HepG2 (cell line): ENCODE measurements around the gene HMGN4. TPM values are rescaled to one million over a fixed set of nuclear protein-coding genes. Genes with fewer than 3 reads are reported as not detected.

ENCODE experiments used
- ASH2L ChIP-seq: fragments of 300-600, 200-600 bp; sonication (generic); IDR thresholded peaks from 2 replicates; pipeline ENCODE4 v1.7.0; 2017; ENCODE audit warnings: low read depth, mild to moderate bottlenecking, moderate library complexity, mixed read lengths, low read length; ENCODE audit not compliant: insufficient read length
- ATF7-NPFF ChIP-seq: sonication (generic); formaldehyde crosslinking; IDR thresholded peaks from 2 replicates; pipeline ENCODE4 v1.8.1; 2023; ENCODE audit warnings: mild to moderate bottlenecking, low read depth, missing genetic modification reagents, moderate library complexity
- FOXP1 ChIP-seq, 2 experiments: fragments of 450-650 bp in 1 of 2; IDR thresholded peaks; 2 replicates each; pipeline ENCODE4 v1.6.1; 2017 to 2018; ENCODE audit warnings: antibody characterized with exemption in 1 of 2
- HIVEP1 ChIP-seq: sonication (generic); formaldehyde crosslinking; IDR thresholded peaks from 2 replicates; pipeline ENCODE4 v1.4.0; 2020; ENCODE audit warnings: mild to moderate bottlenecking, missing genetic modification reagents
- KAT8 ChIP-seq: IDR thresholded peaks from 2 replicates; pipeline ENCODE4 v1.6.1; 2016; ENCODE audit warnings: missing genetic modification reagents, missing compliant biosample characterization
- LRRFIP1 ChIP-seq: sonication (generic); formaldehyde crosslinking; conservative IDR thresholded peaks from 2 replicates; pipeline ENCODE4 v1.4.0; 2020; ENCODE audit warnings: missing genetic modification reagents
- MTF1 ChIP-seq: sonication (generic); formaldehyde crosslinking; IDR thresholded peaks from 2 replicates; pipeline ENCODE4 v1.5.0; 2020; ENCODE audit warnings: missing genetic modification reagents
- NFIC ChIP-seq: IDR thresholded peaks from 2 replicates; pipeline ENCODE4 v1.6.1; 2012; ENCODE audit warnings: mild to moderate bottlenecking, low read length, inconsistent platforms
- PAF1 ChIP-seq: IDR thresholded peaks from 2 replicates; pipeline ENCODE4 v1.6.1; 2016; ENCODE audit warnings: missing genetic modification reagents, missing compliant biosample characterization
- PLRG1 ChIP-seq: fragments of 450-650 bp; conservative IDR thresholded peaks from 2 replicates; pipeline ENCODE4 v1.6.1; 2016
- POLR2AphosphoS2 ChIP-seq: IDR thresholded peaks from 2 replicates; pipeline ENCODE4 v1.6.1; 2011; ENCODE audit warnings: low read depth, low read length, improper control_type of control experiment
- RARA ChIP-seq: IDR thresholded peaks from 2 replicates; pipeline ENCODE4 v1.6.1; 2016; ENCODE audit warnings: missing genetic modification reagents, missing compliant biosample characterization
- RCOR2 ChIP-seq: IDR thresholded peaks from 2 replicates; pipeline ENCODE4 v1.6.1; 2016; ENCODE audit warnings: missing biosample characterization, missing genetic modification reagents
- RFX1 ChIP-seq: fragments of 450-650 bp; IDR thresholded peaks from 2 replicates; pipeline ENCODE4 v1.6.1; 2017
- SKIL ChIP-seq: sonication (generic); formaldehyde crosslinking; IDR thresholded peaks from 2 replicates; pipeline ENCODE4 v1.8.0; 2022; ENCODE audit warnings: missing genetic modification reagents, mild to moderate bottlenecking, moderate library complexity, borderline replicate concordance
- TGIF2 ChIP-seq: IDR thresholded peaks from 2 replicates; pipeline ENCODE4 v1.6.1; 2016; ENCODE audit warnings: control low read depth, missing compliant biosample characterization
- ZBTB21 ChIP-seq: sonication (generic); formaldehyde crosslinking; IDR thresholded peaks from 2 replicates; pipeline ENCODE4 v1.4.0; 2020; ENCODE audit warnings: missing genetic modification reagents
- ZBTB7B ChIP-seq: sonication (generic); formaldehyde crosslinking; IDR thresholded peaks from 2 replicates; pipeline ENCODE4 v1.4.0; 2020; ENCODE audit warnings: missing genetic modification reagents
- ZC3H13 ChIP-seq: sonication (generic); formaldehyde crosslinking; IDR thresholded peaks from 2 replicates; pipeline ENCODE4 v1.8.1; 2023; ENCODE audit warnings: mild to moderate bottlenecking, missing genetic modification reagents, moderate library complexity
- ZKSCAN8 ChIP-seq: IDR thresholded peaks from 2 replicates; pipeline ENCODE4 v1.6.1; 2016; ENCODE audit warnings: borderline replicate concordance, missing genetic modification reagents, missing compliant biosample characterization
- ZNF138 ChIP-seq: sonication (generic); formaldehyde crosslinking; IDR thresholded peaks from 2 replicates; pipeline ENCODE4 v1.5.0; 2020; ENCODE audit warnings: mild to moderate bottlenecking, low read depth, missing genetic modification reagents
- ZNF263 ChIP-seq: sonication (generic); formaldehyde crosslinking; IDR thresholded peaks from 2 replicates; pipeline ENCODE4 v1.4.0; 2020; ENCODE audit warnings: missing genetic modification reagents
- ZNF557 ChIP-seq: sonication (generic); formaldehyde crosslinking; IDR thresholded peaks from 2 replicates; pipeline ENCODE4 v1.4.0; 2020; ENCODE audit warnings: missing genetic modification reagents
- ZNF703 ChIP-seq: sonication (generic); formaldehyde crosslinking; IDR thresholded peaks from 2 replicates; pipeline ENCODE4 v1.5.1; 2020; ENCODE audit warnings: missing genetic modification reagents, mild to moderate bottlenecking, moderate library complexity, borderline replicate concordance
- ZNF772 ChIP-seq: sonication (generic); formaldehyde crosslinking; IDR thresholded peaks from 2 replicates; pipeline ENCODE4 v1.5.0; 2020; ENCODE audit warnings: mild to moderate bottlenecking, missing genetic modification reagents
- ZNF782 ChIP-seq: sonication (generic); formaldehyde crosslinking; IDR thresholded peaks from 2 replicates; pipeline ENCODE4 v1.4.0; 2020; ENCODE audit warnings: missing genetic modification reagents, mild to moderate bottlenecking, borderline replicate concordance
- polyA plus RNA-seq, 8 experiments: library from polyadenylated mRNA; depleted of rRNA in 3 of 8; stranded (reverse) in 7 of 8; unstranded in 1 of 8; fragments of >200 nt; fragmentation: Illumina TruSeq in 4 of 8; extraction: Trizol in 4 of 8; gene quantifications; 2 replicates each; pipeline versions ENCODE4 v1.2.1 to v1.2.3, GENCODE V29; 2011 to 2016; ENCODE audit warnings: low read depth in 4 of 8, missing spikeins in 1 of 8, mixed read lengths in 1 of 8; ENCODE audit not compliant: insufficient read depth in 1 of 8
- total RNA-seq, 5 experiments: library from RNA; depleted of rRNA; stranded (reverse); fragments of >200 nt; fragmentation: Illumina TruSeq; extraction: Trizol; gene quantifications; 2 replicates each; pipeline ENCODE4 v1.2.3, GENCODE V29; 2016; ENCODE audit warnings: low read depth in 1 of 5
- TF ChIP-seq, protein P1 (sequence below): IDR thresholded peaks from 2 replicates; pipeline ENCODE4 v1.6.1; 2016; ENCODE audit warnings: missing genetic modification reagents, missing compliant biosample characterization

The HMGN4 gene
- total and polyA plus RNA-seq, 2 of the 13 experiments (the other 11 are each of a cell fraction or from before 2014, with no cell fraction given) = 39.9 to 52.1 TPM

- TF ChIP-seq ZNF557 (peak; percentile 89), ZNF782 (CRISPR knock-in tag) (no peak), RFX1 (no peak), HIVEP1 (no peak), ZNF138 (CRISPR knock-in tag) (no peak), KAT8 (0 out of 2 replicates have a peak, but pooled peaks have one; percentile 19), ATF7-NPFF (CRISPR knock-in tag) (no peak; the same call in 1 of the 2 replicates), ZNF772 (no peak), RARA (no peak), ASH2L (no peak), SKIL (CRISPR knock-in tag) (no peak), MTF1 (no peak), ZBTB21 (no peak), PLRG1 (no peak), POLR2AphosphoS2 (no peak), ZNF263 (CRISPR knock-in tag) (no peak), ZC3H13 (no peak), ZBTB7B (CRISPR knock-in tag) (peak; percentile 49; the same call in 1 of the 2 replicates), RCOR2 (CRISPR knock-in tag) (0 out of 2 replicates have a peak, but pooled peaks have one; percentile 19), ZNF703 (CRISPR knock-in tag) (no peak), ZKSCAN8 (no peak), LRRFIP1 (CRISPR knock-in tag) (0 out of 2 replicates have a peak, but pooled peaks have one; percentile 72), TGIF2 (CRISPR knock-in tag) (peak; percentile 71), PAF1 (CRISPR knock-in tag) (no peak), FOXP1 (IDR thresholded peaks at IDR 0.05) (no peak), FOXP1 (CRISPR knock-in tag; IDR thresholded peaks at IDR 0.05) (peak; percentile 32; the same call in 1 of the 2 replicates), NFIC (no peak; the same call in 1 of the 2 replicates)
- TF ChIP-seq, protein P1, sequence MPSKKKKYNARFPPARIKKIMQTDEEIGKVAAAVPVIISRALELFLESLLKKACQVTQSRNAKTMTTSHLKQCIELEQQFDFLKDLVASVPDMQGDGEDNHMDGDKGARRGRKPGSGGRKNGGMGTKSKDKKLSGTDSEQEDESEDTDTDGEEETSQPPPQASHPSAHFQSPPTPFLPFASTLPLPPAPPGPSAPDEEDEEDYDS (CRISPR knock-in tag) = peak; percentile 47; the same call in 1 of the 2 replicates
Measured at GRCh38 chr6:26520850-26521599, 17.1 kb upstream of the HMGN4 start (continued).
